ENCODE data around the gene SLC44A1. TPM values are rescaled to one million over a fixed set of nuclear protein-coding genes. Genes with fewer than 3 reads are reported as not detected.

The SLC44A1 gene
- total and polyA plus RNA-seq, 2 of the 13 experiments (the other 11 are each of a cell fraction or from before 2014, with no cell fraction given) = 21.4 to 40.8 TPM

- ATAC-seq = no peak
- no peaks in the 10 kb centered on the region for H3K27me3 ChIP-seq (ENCODE audit: control insufficient read depth in 1 of 2, insufficient read depth in 2 of 2, low read length in 2 of 2)
- H4K20me1 ChIP-seq (ENCODE audit: insufficient read depth, low read length) = no peaks in the 10 kb centered on the region
- no peak for FAIRE-seq
- TF ChIP-seq RFX1 (IDR thresholded peaks at IDR 0.05) (no peak), RNF219 (CRISPR knock-in tag; IDR thresholded peaks at IDR 0.05) (no peak), ZSCAN21 (CRISPR knock-in tag; IDR thresholded peaks at IDR 0.05; ENCODE audit: borderline replicate concordance) (no peak), ESRRA (CRISPR knock-in tag; IDR thresholded peaks at IDR 0.05; ENCODE audit: low read depth) (no peak), HOMEZ (CRISPR knock-in tag; IDR thresholded peaks at IDR 0.05; ENCODE audit: low read depth) (no peak), CC2D1A (CRISPR knock-in tag; IDR thresholded peaks at IDR 0.05) (no peak)
- no peaks in the 10 kb centered on the region for H3K79me2 ChIP-seq (ENCODE audit: insufficient read depth, low read length)
- no peak overlapping the region for H2AFZ ChIP-seq (ENCODE audit: low read length)
- H3K27ac ChIP-seq (ENCODE audit: extremely low read length, insufficient read depth, low read length) = no peak overlapping the region
- in situ Hi-C loops (cut with HindIII; ENCODE audit: extremely low pct_ligation_motif_present, low pct_unique_long_range_greater_than_20kb) (no loop called here), intact Hi-C loops (cut with micrococcal nuclease; ENCODE audit: unreplicated experiment) (no loop called here)
- H3K4me1 ChIP-seq (ENCODE audit: insufficient read depth, low read length) = peaks cover 19% of the 10 kb centered on the region
- no peaks in the 10 kb centered on the region for H3K36me3 ChIP-seq (replicated peaks in 1 of 2; ENCODE audit: control insufficient read depth in 1 of 2, insufficient read depth in 2 of 2, low read length in 2 of 2)
- POLR2A ChIA-PET = no interaction called here
- H3K4me2 ChIP-seq (ENCODE audit: low read depth, low read length) = no peak overlapping the region
- 0 out of 2 replicates have a peak, but pooled peaks cover 7% of the 10 kb centered on the region for H3K9me3 ChIP-seq (ENCODE audit: low read length)
- no TSS peak for BruUV-seq (replicated peaks)
- no peak overlapping the region for H3K4me3 ChIP-seq (replicated peaks in 1 of 3; ENCODE audit: insufficient read depth in 1 of 3, low read depth in 2 of 3, low read length in 3 of 3)
- CTCF ChIA-PET (ENCODE audit: low intra/inter-chr PET ratio, low total read pairs) = no interaction called here
- H3K9ac ChIP-seq (ENCODE audit: insufficient read depth, low read depth, low read length) = no peak overlapping the region
- no peak for DNase-seq (ENCODE audit: low spot score)
Observed at GRCh38 chr9:105439428-105439827, 195.0 kb downstream of the SLC44A1 start.
